Measurements from ENCODE around the gene QRICH1. TPM values are rescaled to one million over a fixed set of nuclear protein-coding genes. Genes with fewer than 3 reads are reported as not detected.
A peak's percentile ranks its signal among the peaks of the same experiment; 100 is the strongest.

Gene QRICH1
- total RNA-seq, 1 donor from 2014 or later, result 136 TPM

GRCh38 chr3:49133226-49133951, 39.5 kb upstream of the QRICH1 start:
- Mint-ChIP-seq H3K27me3 (ENCODE audit: unreplicated experiment) (peaks cover 18% of the 10 kb centered on the region), H3K4me3 (ENCODE audit: unreplicated experiment) (peak overlapping the region; percentile 96), H3K36me3 (ENCODE audit: low read depth, unreplicated experiment) (peaks cover 17% of the 10 kb centered on the region), H3K9me3 (ENCODE audit: unreplicated experiment) (no peaks in the 10 kb centered on the region), H3K27ac (ENCODE audit: unreplicated experiment) (peak overlapping the region; percentile 75), H3K4me1 (ENCODE audit: unreplicated experiment) (peaks cover 12% of the 10 kb centered on the region)
- peak; percentile 79 for DNase-seq (ENCODE audit: low spot score)
- no peak for TF ChIP-seq CTCF (IDR thresholded peaks at IDR 0.05; ENCODE audit: unreplicated experiment)

- H3K36me3 Mint-ChIP-seq (ENCODE audit: low read depth, unreplicated experiment), result peaks cover 17% of the 10 kb centered on the region
- H3K27me3 Mint-ChIP-seq (ENCODE audit: unreplicated experiment), result peaks cover 16% of the 10 kb centered on the region
- peak; percentile 71 for DNase-seq (ENCODE audit: low spot score)
These were observed 38.8 kb upstream of the QRICH1 start, which contains the start of gene LAMB2 for GRCh38 chr3:49132437-49133225. TSS of gene LAMB2 (minus strand) at chr3:49133050. CDS start at chr3:49132867, 183 bp downstream.

DNA sequence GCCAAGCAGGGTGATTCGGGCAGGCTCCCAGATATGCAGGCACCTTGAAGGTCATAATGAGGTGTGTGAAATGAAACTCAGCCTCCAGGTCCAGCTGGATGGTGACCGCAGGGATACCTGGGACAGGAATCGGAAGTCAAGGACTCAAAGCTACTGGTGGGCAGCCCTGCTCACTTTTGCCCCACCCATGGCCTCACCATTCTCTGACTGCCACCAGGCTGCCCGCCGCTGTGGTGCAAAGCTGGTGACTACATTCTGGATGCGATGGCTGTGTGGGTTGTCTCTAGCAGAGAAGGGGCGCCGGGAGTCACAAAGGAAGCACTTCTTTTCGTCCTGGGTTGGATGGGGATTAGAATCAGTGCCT, 38.2 kb upstream of the QRICH1 start:
- TF ChIP-seq CTCF (IDR thresholded peaks at IDR 0.05; ENCODE audit: unreplicated experiment), result no peak
- H3K27ac Mint-ChIP-seq (ENCODE audit: unreplicated experiment), result no peak overlapping the region

More at GRCh38 chr3:49132437-49133225, 38.8 kb upstream of the QRICH1 start, which contains the start of gene LAMB2:
- Mint-ChIP-seq H3K4me3 (ENCODE audit: unreplicated experiment) (peak within 1 kb of the TSS; percentile 96), H3K9me3 (ENCODE audit: unreplicated experiment) (no peaks in the 10 kb centered on the region), H3K4me1 (ENCODE audit: unreplicated experiment) (peaks cover 12% of the 10 kb centered on the region), H3K27ac (ENCODE audit: unreplicated experiment) (peak within 1 kb of the TSS; percentile 75)
- no peak for TF ChIP-seq CTCF (IDR thresholded peaks at IDR 0.05; ENCODE audit: unreplicated experiment)

DNA sequence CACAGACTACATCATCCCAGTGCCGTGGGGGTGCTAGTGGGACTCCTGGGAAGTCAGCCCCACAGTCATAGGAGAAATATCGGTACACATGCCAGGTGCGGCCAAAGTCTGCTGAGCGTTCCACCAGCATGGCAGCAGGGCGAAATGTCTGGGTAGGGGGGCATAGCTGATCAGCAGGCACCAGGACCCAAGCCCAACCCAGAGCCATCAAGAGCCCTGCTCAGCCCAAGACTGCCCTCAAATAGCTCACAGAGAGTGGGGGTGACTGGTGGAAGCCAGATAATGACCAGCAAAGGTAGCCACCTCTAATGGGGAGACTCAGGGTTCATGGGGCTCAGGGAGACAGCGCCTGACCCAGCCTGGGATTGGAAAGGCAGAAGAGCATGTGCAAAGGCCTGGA, 37.7 kb upstream of the QRICH1 start:
- DNase-seq (ENCODE audit: low spot score), result no peak
- peaks cover 16% of the 10 kb centered on the region for H3K27me3 Mint-ChIP-seq (ENCODE audit: unreplicated experiment)
- peaks cover 12% of the 10 kb centered on the region for H3K4me1 Mint-ChIP-seq (ENCODE audit: unreplicated experiment)
- peaks cover 20% of the 10 kb centered on the region for H3K36me3 Mint-ChIP-seq (ENCODE audit: low read depth, unreplicated experiment)
- H3K9me3 Mint-ChIP-seq (ENCODE audit: unreplicated experiment), result no peaks in the 10 kb centered on the region
- H3K27ac Mint-ChIP-seq (ENCODE audit: unreplicated experiment), result peak overlapping the region; percentile 48
- no peak for TF ChIP-seq CTCF (IDR thresholded peaks at IDR 0.05; ENCODE audit: unreplicated experiment)
- peak overlapping the region; percentile 96 for H3K4me3 Mint-ChIP-seq (ENCODE audit: unreplicated experiment)

More for the DNA sequence above, 38.2 kb upstream of the QRICH1 start:
- Mint-ChIP-seq H3K9me3 (ENCODE audit: unreplicated experiment) (no peaks in the 10 kb centered on the region), H3K27me3 (ENCODE audit: unreplicated experiment) (peaks cover 16% of the 10 kb centered on the region), H3K4me1 (ENCODE audit: unreplicated experiment) (peaks cover 12% of the 10 kb centered on the region), H3K4me3 (ENCODE audit: unreplicated experiment) (peak overlapping the region; percentile 96), H3K36me3 (ENCODE audit: low read depth, unreplicated experiment) (peaks cover 17% of the 10 kb centered on the region)
- no peak for DNase-seq (ENCODE audit: low spot score)
